GM10248 (cell line): ENCODE results near the gene VTI1B.
A peak's percentile ranks its signal among the peaks of the same experiment; 100 is the strongest.

ENCODE experiments used
- CTCF ChIA-PET: fragments of 300-600 bp; sonication (Branson Sonifier 250); formaldehyde crosslinking; extraction: SDS; loops from one replicate; lab custom pipeline; 2021; ENCODE audit warnings: antibody characterized with exemption; lab: Yijun Ruan, JAX
- POLR2A ChIA-PET: fragments of 350-650 bp; sonication (Branson Sonifier 250); formaldehyde crosslinking; extraction: SDS; loops from one replicate; lab custom pipeline; 2020; ENCODE audit warnings: antibody characterized with exemption; lab: Yijun Ruan, JAX
- DNase-seq: peaks from one replicate; pipeline ENCODE4 v3.0.0; 2012; ENCODE audit errors: extremely low spot score
- TF ChIP-seq, protein P1 (sequence below): IDR thresholded peaks from 2 replicates; pipeline ENCODE4 v1.5.1; 2012; ENCODE audit warnings: mild to moderate bottlenecking, low read depth; ENCODE audit errors: extremely low read depth, missing control alignments, control extremely low read depth

The VTI1B gene

DNA sequence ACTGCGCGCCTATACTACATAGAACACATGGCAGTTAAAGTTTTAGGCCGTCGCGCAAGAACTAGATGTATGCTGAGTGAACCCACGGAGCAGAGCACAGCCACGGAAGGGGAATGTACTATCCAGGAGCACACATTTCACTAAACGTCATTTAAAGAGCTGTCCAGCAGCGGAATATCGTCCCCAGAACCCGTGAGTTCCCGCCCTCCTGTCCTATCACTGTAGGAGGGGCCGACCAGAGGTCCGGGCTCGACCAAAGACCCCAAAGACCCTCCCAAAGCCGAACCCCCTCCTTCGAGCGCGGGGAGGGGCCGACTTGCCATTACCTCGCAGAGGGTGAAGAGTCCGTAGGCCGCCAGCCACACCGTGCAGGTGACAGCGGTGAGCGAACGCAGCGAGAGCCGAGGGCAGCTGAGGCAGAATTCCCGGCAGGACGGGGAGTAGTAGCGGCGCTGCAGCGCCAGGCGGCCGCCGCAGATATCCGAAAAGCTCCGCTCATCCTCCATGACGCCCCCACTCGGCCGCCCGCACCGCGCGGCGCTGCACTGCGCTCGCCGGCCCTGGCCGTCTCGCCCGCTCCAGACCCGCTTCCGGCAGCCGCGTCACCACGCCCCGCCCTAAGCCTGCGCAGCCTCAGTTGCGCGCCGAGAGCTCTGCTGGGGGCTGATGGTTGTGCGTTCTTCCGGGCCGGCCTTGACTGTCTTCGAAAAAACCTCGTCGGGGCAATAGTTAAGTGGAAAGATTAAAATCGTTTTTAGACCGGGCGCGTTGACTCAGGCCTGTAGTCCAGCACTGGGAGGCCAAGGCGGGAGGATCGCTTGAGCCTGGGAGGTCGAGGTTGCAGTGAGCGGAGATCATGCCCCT, 74.5 kb downstream of the VTI1B start, which contains the start of gene PIGH:
Gene PIGH (minus strand): TSS at position 571 of the 864 bp plus-strand sequence. CDS start 65 bp downstream, at position 506.
- peak; percentile 95 for DNase-seq
- CTCF ChIA-PET: interaction anchor here (0.6 to 3.7 kb wide), 33 partner anchors 9 to 1241 kb away, joined by 3 to 46 read pairs (median 6); partner anchors contain the start of genes ARG2, ATP6V1D, RDH11 and VTI1B
- TF ChIP-seq, protein P1, sequence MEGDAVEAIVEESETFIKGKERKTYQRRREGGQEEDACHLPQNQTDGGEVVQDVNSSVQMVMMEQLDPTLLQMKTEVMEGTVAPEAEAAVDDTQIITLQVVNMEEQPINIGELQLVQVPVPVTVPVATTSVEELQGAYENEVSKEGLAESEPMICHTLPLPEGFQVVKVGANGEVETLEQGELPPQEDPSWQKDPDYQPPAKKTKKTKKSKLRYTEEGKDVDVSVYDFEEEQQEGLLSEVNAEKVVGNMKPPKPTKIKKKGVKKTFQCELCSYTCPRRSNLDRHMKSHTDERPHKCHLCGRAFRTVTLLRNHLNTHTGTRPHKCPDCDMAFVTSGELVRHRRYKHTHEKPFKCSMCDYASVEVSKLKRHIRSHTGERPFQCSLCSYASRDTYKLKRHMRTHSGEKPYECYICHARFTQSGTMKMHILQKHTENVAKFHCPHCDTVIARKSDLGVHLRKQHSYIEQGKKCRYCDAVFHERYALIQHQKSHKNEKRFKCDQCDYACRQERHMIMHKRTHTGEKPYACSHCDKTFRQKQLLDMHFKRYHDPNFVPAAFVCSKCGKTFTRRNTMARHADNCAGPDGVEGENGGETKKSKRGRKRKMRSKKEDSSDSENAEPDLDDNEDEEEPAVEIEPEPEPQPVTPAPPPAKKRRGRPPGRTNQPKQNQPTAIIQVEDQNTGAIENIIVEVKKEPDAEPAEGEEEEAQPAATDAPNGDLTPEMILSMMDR: peak; percentile 54
- POLR2A ChIA-PET: interaction anchor here (0.6 to 1.2 kb wide), 3 partner anchors 12 to 73 kb away, joined by 3 to 4 read pairs (median 4); no protein-coding TSS in a partner anchor
